ENCODE data around the gene PUM1. TPM values are rescaled to one million over a fixed set of nuclear protein-coding genes. Genes with fewer than 3 reads are reported as not detected.

The PUM1 gene
- total RNA-seq, 1 donor: 61.1 TPM

DNA sequence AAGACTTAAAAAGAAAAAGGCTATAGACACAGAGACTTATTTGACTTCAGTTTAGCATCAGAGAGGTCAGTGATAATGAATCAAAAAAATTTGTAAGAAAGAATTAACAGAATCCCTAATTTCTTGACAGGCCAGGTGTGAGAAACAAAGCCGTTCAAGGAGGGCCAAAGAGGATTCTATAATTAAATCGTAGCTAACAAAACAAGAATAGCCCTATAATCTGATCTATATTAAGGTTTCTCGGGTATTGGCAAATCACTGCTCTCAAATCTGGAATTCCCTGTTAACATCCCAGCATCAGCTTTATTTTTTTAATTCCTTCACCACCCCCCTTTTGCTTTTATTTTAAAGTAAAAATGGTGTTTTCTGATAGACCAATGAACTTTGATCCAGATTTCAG, 60.3 kb downstream of the PUM1 start:
- TF ChIP-seq, protein P1, sequence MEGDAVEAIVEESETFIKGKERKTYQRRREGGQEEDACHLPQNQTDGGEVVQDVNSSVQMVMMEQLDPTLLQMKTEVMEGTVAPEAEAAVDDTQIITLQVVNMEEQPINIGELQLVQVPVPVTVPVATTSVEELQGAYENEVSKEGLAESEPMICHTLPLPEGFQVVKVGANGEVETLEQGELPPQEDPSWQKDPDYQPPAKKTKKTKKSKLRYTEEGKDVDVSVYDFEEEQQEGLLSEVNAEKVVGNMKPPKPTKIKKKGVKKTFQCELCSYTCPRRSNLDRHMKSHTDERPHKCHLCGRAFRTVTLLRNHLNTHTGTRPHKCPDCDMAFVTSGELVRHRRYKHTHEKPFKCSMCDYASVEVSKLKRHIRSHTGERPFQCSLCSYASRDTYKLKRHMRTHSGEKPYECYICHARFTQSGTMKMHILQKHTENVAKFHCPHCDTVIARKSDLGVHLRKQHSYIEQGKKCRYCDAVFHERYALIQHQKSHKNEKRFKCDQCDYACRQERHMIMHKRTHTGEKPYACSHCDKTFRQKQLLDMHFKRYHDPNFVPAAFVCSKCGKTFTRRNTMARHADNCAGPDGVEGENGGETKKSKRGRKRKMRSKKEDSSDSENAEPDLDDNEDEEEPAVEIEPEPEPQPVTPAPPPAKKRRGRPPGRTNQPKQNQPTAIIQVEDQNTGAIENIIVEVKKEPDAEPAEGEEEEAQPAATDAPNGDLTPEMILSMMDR (IDR thresholded peaks at IDR 0.05; ENCODE audit: insufficient read depth, low read length): no peak
- no peak overlapping the region for H3K4me3 ChIP-seq (ENCODE audit: low read depth, low read length)
- DNase-seq (ENCODE audit: low read depth): no peak

DNA sequence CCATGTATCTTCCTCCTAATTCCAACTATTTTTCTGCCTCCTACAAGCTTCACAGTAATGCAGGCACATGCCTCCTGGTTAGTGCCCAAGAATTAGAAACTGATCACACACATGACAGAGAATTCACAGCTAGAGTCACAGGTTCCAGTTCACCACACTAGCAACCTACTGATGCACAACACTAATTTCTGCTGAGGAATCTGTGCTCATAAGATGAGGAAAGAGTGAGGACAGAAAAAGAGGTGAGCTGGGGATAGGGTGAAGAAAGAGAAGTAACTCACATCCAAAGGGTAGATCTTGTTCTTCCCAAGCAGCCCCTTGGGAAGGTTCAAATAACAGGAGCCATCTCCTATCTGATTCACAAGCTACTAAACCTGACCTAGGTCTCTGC, 61.3 kb downstream of the PUM1 start:
- no peak overlapping the region for H3K4me3 ChIP-seq (ENCODE audit: low read depth, low read length)
- DNase-seq (ENCODE audit: low read depth): no peak
- TF ChIP-seq, protein P1 (IDR thresholded peaks at IDR 0.05; ENCODE audit: insufficient read depth, low read length): no peak

DNA sequence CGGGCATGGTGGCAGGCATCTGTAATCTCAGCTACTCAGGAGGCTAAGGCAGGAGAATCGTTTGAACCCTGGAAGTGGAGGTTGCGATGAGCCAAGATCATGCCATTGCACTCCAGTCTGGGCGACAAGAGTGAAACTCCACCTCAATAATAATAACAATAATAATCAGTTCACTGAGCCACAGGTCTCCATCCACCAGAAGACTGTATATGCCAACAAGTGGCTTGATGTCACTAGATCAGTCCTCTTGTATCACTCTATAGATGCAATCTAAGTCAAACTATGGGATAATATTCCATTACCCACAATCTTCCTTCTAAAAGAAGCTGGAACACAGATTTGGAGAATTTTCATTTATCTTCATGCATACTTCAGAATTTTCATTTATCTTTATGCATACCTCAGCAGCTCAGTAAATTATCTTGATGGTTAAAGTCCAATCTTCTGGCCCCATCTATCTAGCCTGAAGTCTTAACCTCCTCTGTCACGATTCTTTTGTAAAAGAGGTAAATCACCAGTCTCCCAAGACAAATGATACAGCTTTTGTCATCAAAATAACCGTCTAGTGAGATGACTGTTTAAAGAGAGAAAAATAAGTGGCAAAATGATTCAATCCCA, 61.8 kb downstream of the PUM1 start:
- TF ChIP-seq, protein P1 (IDR thresholded peaks at IDR 0.05; ENCODE audit: insufficient read depth, low read length): no peak
- DNase-seq (ENCODE audit: low read depth): peak; percentile 20
- no peak overlapping the region for H3K4me3 ChIP-seq (ENCODE audit: low read depth, low read length)

DNA sequence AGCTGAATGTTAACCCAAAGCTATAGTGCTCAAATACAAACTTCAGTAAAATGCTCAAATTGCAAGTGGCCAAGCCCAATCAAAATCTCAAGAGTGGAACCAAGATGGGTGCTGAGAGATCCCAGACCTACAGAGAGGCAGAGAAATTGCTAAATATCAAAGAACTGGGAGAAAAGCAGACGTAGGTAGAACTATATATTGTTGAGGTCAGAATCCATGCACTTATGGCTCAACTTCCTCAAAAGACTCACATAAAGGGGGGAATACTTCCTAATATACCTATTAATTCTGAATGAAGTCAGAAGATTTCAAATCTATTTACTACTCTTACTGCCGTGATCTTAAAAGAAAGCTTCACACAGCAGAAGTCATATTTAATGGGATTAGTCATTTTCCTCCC, 65.2 kb downstream of the PUM1 start:
- no peak overlapping the region for H3K4me3 ChIP-seq (ENCODE audit: low read depth, low read length)
- TF ChIP-seq, protein P1 (IDR thresholded peaks at IDR 0.05; ENCODE audit: insufficient read depth, low read length): no peak
- no peak for DNase-seq (ENCODE audit: low read depth)

DNA sequence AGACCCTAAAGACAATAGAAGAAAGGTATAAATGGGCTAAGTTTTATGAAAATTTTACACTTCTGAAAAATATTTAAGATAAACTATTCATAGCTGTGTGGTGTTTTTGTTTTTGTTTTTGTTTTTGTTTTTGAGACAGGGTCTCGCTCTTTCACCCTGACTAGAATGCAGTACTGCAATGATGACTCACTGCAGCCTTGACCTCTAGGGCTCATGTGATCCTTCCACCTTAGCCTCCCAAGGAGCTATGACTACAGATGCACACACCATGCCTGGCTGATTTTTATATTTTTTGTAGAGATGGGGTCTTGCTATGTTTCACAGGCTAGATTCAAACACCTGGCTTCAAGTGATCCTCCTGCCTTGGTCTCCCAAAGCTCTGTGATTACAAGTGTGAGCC, 66.6 kb downstream of the PUM1 start:
- DNase-seq (ENCODE audit: low read depth): no peak
- no peak overlapping the region for H3K4me3 ChIP-seq (ENCODE audit: low read depth, low read length)
- TF ChIP-seq, protein P1 (IDR thresholded peaks at IDR 0.05; ENCODE audit: insufficient read depth, low read length): no peak

DNA sequence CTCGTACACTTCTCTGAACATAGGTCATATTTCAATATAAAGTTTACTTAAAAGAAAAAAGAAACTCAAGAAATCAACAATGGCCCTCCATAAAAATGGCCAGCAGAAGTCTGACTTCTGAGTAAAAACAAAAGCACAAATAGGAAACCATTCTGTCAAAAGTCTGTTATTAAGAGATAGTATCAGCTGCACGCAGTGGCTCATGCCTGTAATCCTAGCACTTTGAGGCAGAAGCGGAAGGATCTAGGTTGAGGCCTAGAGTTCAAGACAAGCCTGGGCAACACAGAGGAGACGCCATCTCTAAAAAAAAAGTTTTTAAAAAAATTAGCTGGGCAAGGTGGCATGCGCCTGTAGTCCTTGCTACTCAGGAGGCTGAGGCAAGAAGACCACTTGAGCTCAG, 67.3 kb downstream of the PUM1 start:
- H3K4me3 ChIP-seq (ENCODE audit: low read depth, low read length): no peak overlapping the region
- TF ChIP-seq, protein P1 (IDR thresholded peaks at IDR 0.05; ENCODE audit: insufficient read depth, low read length): no peak
- no peak for DNase-seq (ENCODE audit: low read depth)

DNA sequence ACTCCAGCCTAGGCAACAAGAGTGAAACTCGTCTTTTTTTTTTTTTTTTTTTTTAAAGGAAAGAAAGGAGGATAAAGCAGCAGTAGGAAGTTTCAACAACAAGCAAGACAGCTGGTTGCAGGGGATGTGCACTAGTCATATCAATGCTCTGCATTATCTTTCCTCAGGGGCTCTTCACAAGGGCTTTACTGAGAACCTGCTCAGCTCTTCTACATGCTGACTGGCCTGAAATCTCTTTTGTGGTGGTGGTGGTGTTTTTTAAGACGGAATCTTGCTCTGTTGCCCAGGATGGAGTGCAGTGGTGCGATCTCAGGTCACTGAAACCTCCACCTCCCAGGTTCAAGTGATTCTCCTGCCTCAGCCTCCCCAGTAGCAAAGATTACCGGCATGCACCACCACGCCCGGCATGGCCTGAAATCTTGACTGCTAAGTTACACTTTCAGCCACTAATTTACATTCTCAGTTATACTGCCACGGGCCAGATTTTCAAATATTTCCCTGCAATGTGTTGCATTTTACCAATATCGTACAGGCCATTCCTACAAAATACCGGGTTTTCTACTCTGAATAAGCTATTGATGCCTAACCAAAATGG, 68.0 kb downstream of the PUM1 start:
- TF ChIP-seq, protein P1 (IDR thresholded peaks at IDR 0.05; ENCODE audit: insufficient read depth, low read length): no peak
- no peak for DNase-seq (ENCODE audit: low read depth)
- no peak overlapping the region for H3K4me3 ChIP-seq (ENCODE audit: low read depth, low read length)
